Effector memory CD4-positive, alpha-beta T cell (primary cell): ENCODE measurements around the gene DRC3.
"Not testable (repeated sequence)": the region's sequence is repeated elsewhere in the genome, so short reads cannot be mapped to it uniquely, and the experiment has no call there.

Source experiments
- DNase-seq, 3 donors: peaks; one replicate each; pipeline ENCODE4 v3.0.0-alpha.2; 2020
- H3K27ac ChIP-seq: 2 replicates; pipeline ENCODE4 v1.7.0; 2013; ENCODE audit warnings: mild to moderate bottlenecking, low read length, moderate library complexity; ENCODE audit not compliant: insufficient read depth, poor library complexity, severe bottlenecking
- H3K27me3 ChIP-seq: replicated peaks from 2 replicates; pipeline ENCODE4 v1.7.0; 2013; ENCODE audit warnings: mild to moderate bottlenecking, low read length; ENCODE audit not compliant: insufficient read depth, control insufficient read depth, poor library complexity, severe bottlenecking
- H3K36me3 ChIP-seq: 2 replicates; pipeline ENCODE4 v1.7.0; 2013; ENCODE audit warnings: mild to moderate bottlenecking, low read length, moderate library complexity; ENCODE audit not compliant: control insufficient read depth, insufficient read depth
- H3K4me1 ChIP-seq: 2 replicates; pipeline ENCODE4 v1.7.0; 2013; ENCODE audit warnings: low read length, mild to moderate bottlenecking; ENCODE audit not compliant: control insufficient read depth, insufficient read depth, poor library complexity, severe bottlenecking
- H3K4me3 ChIP-seq: 2 replicates; pipeline ENCODE4 v1.7.0; 2013; ENCODE audit warnings: low read length, low read depth, mild to moderate bottlenecking; ENCODE audit not compliant: insufficient read depth, poor library complexity, severe bottlenecking
- H3K9me3 ChIP-seq: 2 replicates; pipeline ENCODE4 v1.7.0; 2013; ENCODE audit warnings: mild to moderate bottlenecking, low read length, moderate library complexity; ENCODE audit not compliant: control insufficient read depth

DRC3 gene

GRCh38 chr17:17952691-17953090, 20.0 kb upstream of the DRC3 start:
- Histone ChIP-seq H3K4me3 (no peak overlapping the region), H3K36me3 (no peaks in the 10 kb centered on the region), H3K27me3 (no peaks in the 10 kb centered on the region), H3K4me1 (peaks cover 10% of the 10 kb centered on the region), H3K9me3 (no peaks in the 10 kb centered on the region), H3K27ac (no peak overlapping the region)
- DNase-seq: no peak

- H3K36me3 ChIP-seq: no peaks in the 10 kb centered on the region
- no peaks in the 10 kb centered on the region for H3K27me3 ChIP-seq
- peaks cover 23% of the 10 kb centered on the region for H3K4me1 ChIP-seq
- no peak overlapping the region for H3K27ac ChIP-seq
- H3K4me3 ChIP-seq: no peak overlapping the region
- DNase-seq: no peak
- no peaks in the 10 kb centered on the region for H3K9me3 ChIP-seq
Observed at GRCh38 chr17:17954079-17954478, 18.6 kb upstream of the DRC3 start.

- H3K4me1 ChIP-seq: peaks cover 33% of the 10 kb centered on the region
- H3K36me3 ChIP-seq, H3K9me3 ChIP-seq, H3K27ac ChIP-seq, H3K27me3 ChIP-seq, DNase-seq, H3K4me3 ChIP-seq: not testable (repeated sequence)
Observed at GRCh38 chr17:17955790-17956341, 16.8 kb upstream of the DRC3 start.

GRCh38 chr17:17957584-17957916, 15.1 kb upstream of the DRC3 start:
- no peak overlapping the region for H3K4me3 ChIP-seq
- H3K27me3 ChIP-seq: no peaks in the 10 kb centered on the region
- H3K27ac ChIP-seq: peak overlapping the region; percentile 69
- DNase-seq: no peak
- no peaks in the 10 kb centered on the region for H3K36me3 ChIP-seq
- H3K4me1 ChIP-seq: peaks cover 36% of the 10 kb centered on the region
- H3K9me3 ChIP-seq: no peaks in the 10 kb centered on the region

- Histone ChIP-seq H3K27me3 (no peaks in the 10 kb centered on the region), H3K9me3 (no peaks in the 10 kb centered on the region), H3K4me3 (peak overlapping the region; percentile 45), H3K4me1 (peaks cover 36% of the 10 kb centered on the region), H3K36me3 (no peaks in the 10 kb centered on the region), H3K27ac (peak overlapping the region; percentile 69)
- DNase-seq: no peak
Observed at GRCh38 chr17:17958982-17959381, 13.7 kb upstream of the DRC3 start.

- Histone ChIP-seq H3K9me3 (no peaks in the 10 kb centered on the region), H3K4me3 (peak overlapping the region; percentile 45), H3K36me3 (no peaks in the 10 kb centered on the region), H3K4me1 (peaks cover 36% of the 10 kb centered on the region), H3K27me3 (no peaks in the 10 kb centered on the region), H3K27ac (peak overlapping the region; percentile 69)
- no peak for DNase-seq
Observed at GRCh38 chr17:17959520-17960361, 12.9 kb upstream of the DRC3 start.

- H3K9me3 ChIP-seq: no peaks in the 10 kb centered on the region
- DNase-seq: no peak
- peaks cover 36% of the 10 kb centered on the region for H3K4me1 ChIP-seq
- H3K4me3 ChIP-seq: peak overlapping the region; percentile 45
- H3K36me3 ChIP-seq: no peaks in the 10 kb centered on the region
- no peaks in the 10 kb centered on the region for H3K27me3 ChIP-seq
- peak overlapping the region; percentile 69 for H3K27ac ChIP-seq
Observed at GRCh38 chr17:17960500-17961030, 12.1 kb upstream of the DRC3 start.

GRCh38 chr17:17963066-17963465, 9.6 kb upstream of the DRC3 start:
- Histone ChIP-seq H3K27me3 (no peaks in the 10 kb centered on the region), H3K4me3 (no peak overlapping the region), H3K27ac (no peak overlapping the region), H3K36me3 (no peaks in the 10 kb centered on the region), H3K4me1 (peaks cover 28% of the 10 kb centered on the region), H3K9me3 (no peaks in the 10 kb centered on the region)
- no peak for DNase-seq

GRCh38 chr17:17963694-17964436, 8.8 kb upstream of the DRC3 start:
- Histone ChIP-seq H3K4me1 (peaks cover 20% of the 10 kb centered on the region), H3K27me3 (no peaks in the 10 kb centered on the region), H3K36me3 (no peaks in the 10 kb centered on the region), H3K27ac (no peak overlapping the region), H3K4me3 (no peak overlapping the region), H3K9me3 (no peaks in the 10 kb centered on the region)
- no peak for DNase-seq

GRCh38 chr17:17964710-17965109, 8.0 kb upstream of the DRC3 start:
- H3K4me3 ChIP-seq: no peak overlapping the region
- H3K36me3 ChIP-seq: no peaks in the 10 kb centered on the region
- H3K27ac ChIP-seq: no peak overlapping the region
- H3K4me1 ChIP-seq: peaks cover 17% of the 10 kb centered on the region
- no peak for DNase-seq
- H3K9me3 ChIP-seq: no peaks in the 10 kb centered on the region
- no peaks in the 10 kb centered on the region for H3K27me3 ChIP-seq
